ENCODE data around the gene TIGD3. TPM values are rescaled to one million over a fixed set of nuclear protein-coding genes. Genes with fewer than 3 reads are reported as not detected.

Gene TIGD3
- total and polyA plus RNA-seq, 10 of the 15 experiments (the other 5 are each of a cell fraction or from before 2014, with no cell fraction given), result 0.13 to 1.4 (median 0.57) TPM

DNA sequence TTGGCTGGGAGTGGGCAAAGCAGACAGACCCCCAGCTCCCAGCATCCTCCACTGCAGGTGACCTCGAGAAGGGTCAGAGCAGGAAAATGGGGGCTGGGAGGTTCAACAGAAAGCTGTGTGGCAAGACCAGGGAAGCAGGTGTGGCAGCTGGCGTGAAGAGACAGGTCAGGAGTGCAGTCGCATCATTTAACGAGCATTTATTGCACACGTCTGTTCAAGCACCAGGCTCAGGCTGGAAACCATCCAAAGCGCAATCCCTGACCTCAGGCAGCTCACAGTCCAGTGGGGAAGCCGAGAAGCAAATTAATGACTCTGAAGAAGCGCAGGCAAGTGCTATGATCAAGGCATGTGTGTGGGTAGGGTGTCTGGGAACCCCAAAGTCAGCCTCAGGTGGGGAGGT, 20.5 kb downstream of the TIGD3 start:
- no peak overlapping the region for H3K27ac ChIP-seq (ENCODE audit: control insufficient read depth, insufficient read depth)
- no peak overlapping the region for H2AFZ ChIP-seq (ENCODE audit: control insufficient read depth, low read depth, low read length)
- H3K4me3 ChIP-seq, result no peak overlapping the region
- no peak overlapping the region for H3K4me2 ChIP-seq (ENCODE audit: control insufficient read depth, insufficient read depth)
- no peaks in the 10 kb centered on the region for H3K27me3 ChIP-seq (replicated peaks in 1 of 2; ENCODE audit: control insufficient read depth in 2 of 2, insufficient read depth in 2 of 2, low read length in 1 of 2)
- no peaks in the 10 kb centered on the region for H3K9me3 ChIP-seq (replicated peaks; ENCODE audit: control insufficient read depth, insufficient read depth, low read length)
- CTCF ChIA-PET, result interaction anchor here (1.4 kb wide), 1 partner anchor 94 kb away, joined by 4 read pairs; no protein-coding TSS in a partner anchor
- TF ChIP-seq CBFB (IDR thresholded peaks at IDR 0.05; ENCODE audit: low read depth) (no peak), IKZF2 (IDR thresholded peaks at IDR 0.05) (no peak), SRF (IDR thresholded peaks at IDR 0.05; ENCODE audit: low read depth in 2 of 2, low read length in 2 of 2) (no peak), LARP7 (IDR thresholded peaks at IDR 0.05) (no peak), TBL1XR1 (IDR thresholded peaks at IDR 0.05; ENCODE audit: low read depth, low read length) (no peak), CHD2 (IDR thresholded peaks at IDR 0.05; ENCODE audit: borderline replicate concordance, low read depth, low read length) (no peak), NR2C2 (IDR thresholded peaks at IDR 0.05; ENCODE audit: borderline replicate concordance, control insufficient read depth, insufficient read length, low read depth) (no peak), TCF7 (IDR thresholded peaks at IDR 0.05; ENCODE audit: borderline replicate concordance) (no peak), POU2F2 (IDR thresholded peaks at IDR 0.05; ENCODE audit: borderline replicate concordance, low read depth, low read length) (no peak), NFYB (IDR thresholded peaks at IDR 0.05; ENCODE audit: insufficient read depth, low read depth, low read length) (no peak), KDM1A (IDR thresholded peaks at IDR 0.05; ENCODE audit: borderline replicate concordance) (no peak), RELA (IDR thresholded peaks at IDR 0.05; ENCODE audit: borderline replicate concordance, partially characterized antibody) (no peak), NR2C1 (IDR thresholded peaks at IDR 0.05) (no peak), PAX5 (IDR thresholded peaks at IDR 0.05; ENCODE audit: borderline replicate concordance, low read depth, low read length) (no peak), HDAC2 (IDR thresholded peaks at IDR 0.05) (no peak), ZNF24 (IDR thresholded peaks at IDR 0.05) (no peak), SPI1 (IDR thresholded peaks at IDR 0.05; ENCODE audit: borderline replicate concordance, insufficient read depth, low read depth, low read length) (no peak)
- TF ChIP-seq, protein P1, sequence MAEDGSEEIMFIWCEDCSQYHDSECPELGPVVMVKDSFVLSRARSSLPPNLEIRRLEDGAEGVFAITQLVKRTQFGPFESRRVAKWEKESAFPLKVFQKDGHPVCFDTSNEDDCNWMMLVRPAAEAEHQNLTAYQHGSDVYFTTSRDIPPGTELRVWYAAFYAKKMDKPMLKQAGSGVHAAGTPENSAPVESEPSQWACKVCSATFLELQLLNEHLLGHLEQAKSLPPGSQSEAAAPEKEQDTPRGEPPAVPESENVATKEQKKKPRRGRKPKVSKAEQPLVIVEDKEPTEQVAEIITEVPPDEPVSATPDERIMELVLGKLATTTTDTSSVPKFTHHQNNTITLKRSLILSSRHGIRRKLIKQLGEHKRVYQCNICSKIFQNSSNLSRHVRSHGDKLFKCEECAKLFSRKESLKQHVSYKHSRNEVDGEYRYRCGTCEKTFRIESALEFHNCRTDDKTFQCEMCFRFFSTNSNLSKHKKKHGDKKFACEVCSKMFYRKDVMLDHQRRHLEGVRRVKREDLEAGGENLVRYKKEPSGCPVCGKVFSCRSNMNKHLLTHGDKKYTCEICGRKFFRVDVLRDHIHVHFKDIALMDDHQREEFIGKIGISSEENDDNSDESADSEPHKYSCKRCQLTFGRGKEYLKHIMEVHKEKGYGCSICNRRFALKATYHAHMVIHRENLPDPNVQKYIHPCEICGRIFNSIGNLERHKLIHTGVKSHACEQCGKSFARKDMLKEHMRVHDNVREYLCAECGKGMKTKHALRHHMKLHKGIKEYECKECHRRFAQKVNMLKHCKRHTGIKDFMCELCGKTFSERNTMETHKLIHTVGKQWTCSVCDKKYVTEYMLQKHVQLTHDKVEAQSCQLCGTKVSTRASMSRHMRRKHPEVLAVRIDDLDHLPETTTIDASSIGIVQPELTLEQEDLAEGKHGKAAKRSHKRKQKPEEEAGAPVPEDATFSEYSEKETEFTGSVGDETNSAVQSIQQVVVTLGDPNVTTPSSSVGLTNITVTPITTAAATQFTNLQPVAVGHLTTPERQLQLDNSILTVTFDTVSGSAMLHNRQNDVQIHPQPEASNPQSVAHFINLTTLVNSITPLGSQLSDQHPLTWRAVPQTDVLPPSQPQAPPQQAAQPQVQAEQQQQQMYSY (CRISPR knock-in tag; IDR thresholded peaks at IDR 0.05), result no peak
- H3K36me3 ChIP-seq (ENCODE audit: control insufficient read depth in 2 of 2, insufficient read depth in 2 of 2, low read length in 1 of 2), result peaks cover 0 to 3% of the 10 kb centered on the region in 2 experiments; a peak in 2 of 4 replicates
- H3K9ac ChIP-seq (ENCODE audit: control insufficient read depth, insufficient read depth, low read length), result no peak overlapping the region
- RAD21 ChIA-PET (ENCODE audit: unreplicated experiment), result no interaction called here
- DNase-seq (ENCODE audit: low read depth, low spot score) (no peak), ATAC-seq (no peak), FAIRE-seq (no peak)
- in situ Hi-C loops (cut with MboI), result no loop called here
- no peaks in the 10 kb centered on the region for H4K20me1 ChIP-seq (ENCODE audit: control insufficient read depth, insufficient read depth)
- peaks cover 18% of the 10 kb centered on the region for H3K4me1 ChIP-seq (ENCODE audit: control insufficient read depth, insufficient read depth, low read length)
- 81% methylated on average over 8 of the region's 8 CpGs for WGBS (ENCODE audit: insufficient coverage, insufficient replicate concordance, low lambda C conversion rate, missing lambda C conversion rate)
- SMC1A ChIA-PET (ENCODE audit: uncharacterized antibody, unreplicated experiment), result interaction anchor here (1.1 kb wide), 1 partner anchor 14 kb away, joined by 3 read pairs; no protein-coding TSS in a partner anchor
- BruUV-seq (replicated peaks), result no TSS peak
- intact Hi-C loops (cut with micrococcal nuclease; ENCODE audit: unreplicated experiment), result no loop called here
- POLR2A ChIA-PET, result interaction anchor here (0.6 to 1.3 kb wide), 2 partner anchors 21 to 32 kb away, joined by 3 to 4 read pairs; no protein-coding TSS in a partner anchor
- H3K79me2 ChIP-seq (ENCODE audit: control insufficient read depth, insufficient read depth, low read length), result no peaks in the 10 kb centered on the region
